CD14-positive monocyte (primary cell): Measurements from ENCODE around the gene FRY. TPM values are rescaled to one million over a fixed set of nuclear protein-coding genes. Genes with fewer than 3 reads are reported as not detected.

Experiments
- DNase-seq, 3 donors: peaks; one replicate each; pipeline ENCODE4 v3.0.0-alpha.2; 2011 to 2022
- H2AFZ ChIP-seq: 2 replicates; pipeline ENCODE4 v1.6.0; 2012; ENCODE audit warnings: mild to moderate bottlenecking, low read depth, low read length, inconsistent platforms; ENCODE audit not compliant: insufficient read depth, poor library complexity, severe bottlenecking
- H3K27ac ChIP-seq, 2 donors: 1 replicate in 1 of 2; 2 replicates in 1 of 2; pipeline ENCODE4 v1.5.1; 2012 to 2013; ENCODE audit warnings: low read length in 2 of 2, control low read depth in 1 of 2, inconsistent platforms in 1 of 2, low read depth in 1 of 2, mild to moderate bottlenecking in 1 of 2
- H3K27me3 ChIP-seq, 2 donors: one replicate each; pipeline versions ENCODE4 v1.6.0 to v1.6.1; 2011 to 2013; ENCODE audit warnings: low read length in 2 of 2; ENCODE audit not compliant: control insufficient read depth in 2 of 2, insufficient read depth in 2 of 2
- H3K36me3 ChIP-seq, 2 donors: replicated peaks in 1 of 2; 1 replicate in 1 of 2; 2 replicates in 1 of 2; pipeline versions ENCODE4 v1.5.1 to v1.6.1; 2012 to 2013; ENCODE audit warnings: low read length in 2 of 2, control low read depth in 1 of 2, inconsistent platforms in 1 of 2, mild to moderate bottlenecking in 1 of 2; ENCODE audit not compliant: insufficient read depth in 2 of 2, control insufficient read depth in 1 of 2
- H3K4me1 ChIP-seq, 2 donors: 1 replicate in 1 of 2; 2 replicates in 1 of 2; pipeline versions ENCODE4 v1.5.1 to v1.6.1; 2012 to 2013; ENCODE audit warnings: low read length in 2 of 2, control low read depth in 1 of 2, inconsistent platforms in 1 of 2, mild to moderate bottlenecking in 1 of 2, moderate library complexity in 1 of 2; ENCODE audit not compliant: insufficient read depth in 2 of 2, control insufficient read depth in 1 of 2
- H3K4me2 ChIP-seq: replicated peaks from 2 replicates; pipeline ENCODE3; 2012; ENCODE audit warnings: low read length, moderate library complexity, mild to moderate bottlenecking; ENCODE audit not compliant: poor library complexity, severe bottlenecking; ENCODE audit errors: extremely low read depth
- H3K4me3 ChIP-seq, 3 experiments: fragments of 200-600 bp in 1 of 3; sonication (generic) in 1 of 3; replicated peaks in 1 of 3; 1 replicate in 2 of 3; 2 replicates in 1 of 3; pipeline ENCODE4 v1.5.1; 2011 to 2013; ENCODE audit warnings: low read length in 3 of 3, mild to moderate bottlenecking in 3 of 3, control low read depth in 2 of 3, low read depth in 2 of 3, inconsistent platforms in 1 of 3, moderate library complexity in 1 of 3
- H3K79me2 ChIP-seq: 2 replicates; pipeline ENCODE4 v1.6.0; 2012; ENCODE audit warnings: mild to moderate bottlenecking, control low read depth, inconsistent platforms, low read length, moderate library complexity; ENCODE audit not compliant: insufficient read depth
- H3K9ac ChIP-seq: 2 replicates; pipeline ENCODE4 v1.6.0; 2017; ENCODE audit warnings: low read length, mild to moderate bottlenecking; ENCODE audit not compliant: insufficient read depth, poor library complexity, severe bottlenecking
- H3K9me3 ChIP-seq, 2 donors: replicated peaks in 1 of 2; 1 replicate in 1 of 2; 2 replicates in 1 of 2; pipeline versions ENCODE4 v1.5.1 to v1.6.1; 2012 to 2013; ENCODE audit warnings: low read length in 2 of 2, control low read depth in 1 of 2; ENCODE audit not compliant: control insufficient read depth in 1 of 2, insufficient read depth in 1 of 2
- H4K20me1 ChIP-seq: 2 replicates; pipeline ENCODE4 v1.6.0; 2012; ENCODE audit warnings: mild to moderate bottlenecking, low read length, control low read depth, moderate library complexity; ENCODE audit not compliant: insufficient read depth
- H3K27ac Mint-ChIP-seq, 7 donors: one replicate each; pipeline ENCODE4 v1.8.0; 2020; ENCODE audit warnings: mild to moderate bottlenecking in 7 of 7, mixed read lengths in 7 of 7, moderate library complexity in 6 of 7, inconsistent platforms in 2 of 7
- H3K27me3 Mint-ChIP-seq, 3 donors: one replicate each; pipeline ENCODE4 v1.8.0; 2021 to 2022; ENCODE audit warnings: low read depth in 3 of 3, mild to moderate bottlenecking in 3 of 3, mixed read lengths in 3 of 3, moderate library complexity in 3 of 3, inconsistent platforms in 1 of 3
- H3K36me3 Mint-ChIP-seq, 2 donors: one replicate each; pipeline ENCODE4 v1.8.0; 2020; ENCODE audit warnings: mixed read lengths in 2 of 2, inconsistent platforms in 1 of 2, mild to moderate bottlenecking in 1 of 2
- H3K4me1 Mint-ChIP-seq: one replicate; pipeline ENCODE4 v1.8.0; 2020; ENCODE audit warnings: mild to moderate bottlenecking, mixed read lengths
- H3K4me3 Mint-ChIP-seq, 2 donors: one replicate each; pipeline ENCODE4 v1.8.0; 2020; ENCODE audit warnings: mild to moderate bottlenecking in 2 of 2, mixed read lengths in 2 of 2, moderate library complexity in 1 of 2
- H3K9me3 Mint-ChIP-seq, 7 donors: one replicate each; pipeline ENCODE4 v1.8.0; 2020 to 2022; ENCODE audit warnings: mixed read lengths in 7 of 7, mild to moderate bottlenecking in 6 of 7, moderate library complexity in 6 of 7, inconsistent platforms in 2 of 7
- CTCF ChIP-seq: fragments of 200-600 bp; IDR thresholded peaks from one replicate; pipeline ENCODE4 v1.8.0; 2022; ENCODE audit warnings: antibody characterized with exemption, mild to moderate bottlenecking
- WGBS: methylation state at CpG from one replicate; pipeline ENCODE4 v1.1.5; 2013; ENCODE audit warnings: missing lambda C conversion rate; ENCODE audit not compliant: insufficient coverage; 5-methylcytosine and 5-hydroxymethylcytosine counted together
- intact Hi-C, 2 donors: fragments of 100-400 bp; cut with micrococcal nuclease; formaldehyde crosslinking; loops; one replicate each; pipeline versions ENCODE4 v1.15.0 to v1.15.1; 2023
- polyA plus RNA-seq, 3 donors: library from polyadenylated mRNA; depleted of rRNA in 1 of 3; unstranded in 2 of 3; stranded (reverse) in 1 of 3; fragments of 300-500 nt in 2 of 3; fragments of >200 nt in 1 of 3; fragmentation: Illumina TruSeq in 2 of 3; gene quantifications; 1 replicate in 2 of 3; 2 replicates in 1 of 3; pipeline ENCODE4 v1.2.3, GENCODE V29; 2012 to 2021

The FRY gene
- polyA plus RNA-seq, 3 donors: 3.9 to 31.8 (median 5.0) TPM

GRCh38 chr13:32116210-32116609 lies 84.6 kb downstream of the FRY start:
- Histone ChIP-seq H3K27me3 (no peaks in the 10 kb centered on the region), H3K36me3 (peaks cover 2 to 17% of the 10 kb centered on the region in 2 donors), H3K27ac (peak overlapping the region in 1 of 2 donors; percentile 90), H3K9ac (no peak overlapping the region), H3K79me2 (peaks cover 82% of the 10 kb centered on the region), H3K4me1 (peaks cover 44 to 70% of the 10 kb centered on the region in 2 donors), H3K4me3 (peak overlapping the region in 1 of 3 experiments; percentile 19), H4K20me1 (no peaks in the 10 kb centered on the region), H3K9me3 (no peaks in the 10 kb centered on the region), H3K4me2 (peak overlapping the region; percentile 41), H2AFZ (no peak overlapping the region)
- Mint-ChIP-seq H3K27me3 (no peaks in the 10 kb centered on the region), H3K27ac (peak overlapping the region; percentile 58 to 84 (median 78)), H3K9me3 (peaks cover 0 to 4% (median 2%) of the 10 kb centered on the region in 7 donors), H3K4me1 (peaks cover 60% of the 10 kb centered on the region), H3K4me3 (no peak overlapping the region), H3K36me3 (peaks cover 17 to 28% of the 10 kb centered on the region in 2 donors)
- intact Hi-C loops: loop anchor here (10.0 kb wide), 1 partner anchor 81 kb away; the partner anchor contains the start of gene FRY (in 2 of the 2)
- peak; percentile 69 to 95 (median 83) for DNase-seq
- no peak for TF ChIP-seq CTCF
- WGBS: no CpG with 5 or more reads among the region's 5 CpGs

GRCh38 chr13:32117001-32117400 lies 85.4 kb downstream of the FRY start:
- Histone ChIP-seq H3K4me1 (peaks cover 41 to 62% of the 10 kb centered on the region in 2 donors), H3K27me3 (no peaks in the 10 kb centered on the region), H3K4me3 (no peak overlapping the region), H3K36me3 (peaks cover 2 to 25% of the 10 kb centered on the region in 2 donors), H3K79me2 (peaks cover 78% of the 10 kb centered on the region), H4K20me1 (no peaks in the 10 kb centered on the region), H3K4me2 (peak overlapping the region; percentile 41), H2AFZ (no peak overlapping the region), H3K9ac (no peak overlapping the region), H3K27ac (peak overlapping the region in 1 of 2 donors; percentile 90), H3K9me3 (peaks cover 0 to under 1% of the 10 kb centered on the region in 2 donors)
- Mint-ChIP-seq H3K4me3 (no peak overlapping the region), H3K27ac (peak overlapping the region; percentile 41 to 88 (median 83)), H3K27me3 (no peaks in the 10 kb centered on the region), H3K9me3 (peaks cover 1 to 10% (median 4%) of the 10 kb centered on the region in 7 donors), H3K4me1 (peaks cover 53% of the 10 kb centered on the region), H3K36me3 (peaks cover 23 to 36% of the 10 kb centered on the region in 2 donors)
- no CpG with 5 or more reads among the region's 3 CpGs for WGBS
- no peak for TF ChIP-seq CTCF
- intact Hi-C loops: loop anchor here (10.0 kb wide), 1 partner anchor 82 kb away; the partner anchor contains the start of gene FRY (in 2 of the 2)
- peak in 2 of 3 donors; percentile 27 to 60 for DNase-seq
